Measurements from ENCODE around the gene MSANTD3.

DNA sequence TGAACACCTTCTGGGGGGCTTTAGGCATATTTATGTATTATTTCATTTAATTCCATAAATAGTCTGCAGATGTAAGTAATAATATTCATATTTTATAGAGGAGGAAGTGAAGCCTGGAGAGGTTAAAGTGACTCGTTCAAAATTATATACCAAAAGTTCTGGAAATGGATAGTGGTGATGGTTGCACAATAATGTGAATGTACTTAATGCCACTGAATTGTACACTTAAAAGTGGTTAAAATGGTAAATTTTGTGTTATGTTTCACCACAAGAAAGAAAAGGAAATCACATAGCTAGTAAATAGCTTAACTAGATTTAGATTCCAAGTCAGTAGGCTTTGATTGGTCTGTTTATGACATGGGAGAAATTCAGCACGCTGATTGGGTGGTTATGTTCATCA, 33.0 kb downstream of the MSANTD3 start:
- no peak for TF ChIP-seq YY1 (IDR thresholded peaks at IDR 0.05; ENCODE audit: low read depth)
- no peak for TF ChIP-seq EP300 (IDR thresholded peaks at IDR 0.05; ENCODE audit: borderline replicate concordance)
- no peak for TF ChIP-seq CEBPB (IDR thresholded peaks at IDR 0.05)
- TF ChIP-seq, protein P1, sequence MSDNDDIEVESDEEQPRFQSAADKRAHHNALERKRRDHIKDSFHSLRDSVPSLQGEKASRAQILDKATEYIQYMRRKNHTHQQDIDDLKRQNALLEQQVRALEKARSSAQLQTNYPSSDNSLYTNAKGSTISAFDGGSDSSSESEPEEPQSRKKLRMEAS (IDR thresholded peaks at IDR 0.05), result no peak
- TF ChIP-seq, protein P2, sequence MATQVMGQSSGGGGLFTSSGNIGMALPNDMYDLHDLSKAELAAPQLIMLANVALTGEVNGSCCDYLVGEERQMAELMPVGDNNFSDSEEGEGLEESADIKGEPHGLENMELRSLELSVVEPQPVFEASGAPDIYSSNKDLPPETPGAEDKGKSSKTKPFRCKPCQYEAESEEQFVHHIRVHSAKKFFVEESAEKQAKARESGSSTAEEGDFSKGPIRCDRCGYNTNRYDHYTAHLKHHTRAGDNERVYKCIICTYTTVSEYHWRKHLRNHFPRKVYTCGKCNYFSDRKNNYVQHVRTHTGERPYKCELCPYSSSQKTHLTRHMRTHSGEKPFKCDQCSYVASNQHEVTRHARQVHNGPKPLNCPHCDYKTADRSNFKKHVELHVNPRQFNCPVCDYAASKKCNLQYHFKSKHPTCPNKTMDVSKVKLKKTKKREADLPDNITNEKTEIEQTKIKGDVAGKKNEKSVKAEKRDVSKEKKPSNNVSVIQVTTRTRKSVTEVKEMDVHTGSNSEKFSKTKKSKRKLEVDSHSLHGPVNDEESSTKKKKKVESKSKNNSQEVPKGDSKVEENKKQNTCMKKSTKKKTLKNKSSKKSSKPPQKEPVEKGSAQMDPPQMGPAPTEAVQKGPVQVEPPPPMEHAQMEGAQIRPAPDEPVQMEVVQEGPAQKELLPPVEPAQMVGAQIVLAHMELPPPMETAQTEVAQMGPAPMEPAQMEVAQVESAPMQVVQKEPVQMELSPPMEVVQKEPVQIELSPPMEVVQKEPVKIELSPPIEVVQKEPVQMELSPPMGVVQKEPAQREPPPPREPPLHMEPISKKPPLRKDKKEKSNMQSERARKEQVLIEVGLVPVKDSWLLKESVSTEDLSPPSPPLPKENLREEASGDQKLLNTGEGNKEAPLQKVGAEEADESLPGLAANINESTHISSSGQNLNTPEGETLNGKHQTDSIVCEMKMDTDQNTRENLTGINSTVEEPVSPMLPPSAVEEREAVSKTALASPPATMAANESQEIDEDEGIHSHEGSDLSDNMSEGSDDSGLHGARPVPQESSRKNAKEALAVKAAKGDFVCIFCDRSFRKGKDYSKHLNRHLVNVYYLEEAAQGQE (IDR thresholded peaks at IDR 0.05; ENCODE audit: low read depth), result no peak
- no peak for TF ChIP-seq EGR1 (IDR thresholded peaks at IDR 0.05)
- no peak for TF ChIP-seq FOXM1 (IDR thresholded peaks at IDR 0.05; ENCODE audit: borderline replicate concordance, low read depth)
- no peak for TF ChIP-seq NFIC (IDR thresholded peaks at IDR 0.05)
- TF ChIP-seq, protein P3, sequence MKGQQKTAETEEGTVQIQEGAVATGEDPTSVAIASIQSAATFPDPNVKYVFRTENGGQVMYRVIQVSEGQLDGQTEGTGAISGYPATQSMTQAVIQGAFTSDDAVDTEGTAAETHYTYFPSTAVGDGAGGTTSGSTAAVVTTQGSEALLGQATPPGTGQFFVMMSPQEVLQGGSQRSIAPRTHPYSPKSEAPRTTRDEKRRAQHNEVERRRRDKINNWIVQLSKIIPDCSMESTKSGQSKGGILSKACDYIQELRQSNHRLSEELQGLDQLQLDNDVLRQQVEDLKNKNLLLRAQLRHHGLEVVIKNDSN (IDR thresholded peaks at IDR 0.05), result no peak

Data from Ishikawa (cell line).